Panc1 (cell line): ENCODE data around the gene NCS1.

Experiments used
- POLR2AphosphoS5 ChIP-seq: IDR thresholded peaks from 2 replicates; pipeline ENCODE4 v1.6.1; 2012; ENCODE audit warnings: mild to moderate bottlenecking, low read depth, low read length, moderate library complexity
- TF ChIP-seq, protein P1 (sequence below): fragments of 450-650 bp; IDR thresholded peaks from 2 replicates; pipeline ENCODE4 v1.5.1; 2017; ENCODE audit warnings: mild to moderate bottlenecking

- TF ChIP-seq, protein P1, sequence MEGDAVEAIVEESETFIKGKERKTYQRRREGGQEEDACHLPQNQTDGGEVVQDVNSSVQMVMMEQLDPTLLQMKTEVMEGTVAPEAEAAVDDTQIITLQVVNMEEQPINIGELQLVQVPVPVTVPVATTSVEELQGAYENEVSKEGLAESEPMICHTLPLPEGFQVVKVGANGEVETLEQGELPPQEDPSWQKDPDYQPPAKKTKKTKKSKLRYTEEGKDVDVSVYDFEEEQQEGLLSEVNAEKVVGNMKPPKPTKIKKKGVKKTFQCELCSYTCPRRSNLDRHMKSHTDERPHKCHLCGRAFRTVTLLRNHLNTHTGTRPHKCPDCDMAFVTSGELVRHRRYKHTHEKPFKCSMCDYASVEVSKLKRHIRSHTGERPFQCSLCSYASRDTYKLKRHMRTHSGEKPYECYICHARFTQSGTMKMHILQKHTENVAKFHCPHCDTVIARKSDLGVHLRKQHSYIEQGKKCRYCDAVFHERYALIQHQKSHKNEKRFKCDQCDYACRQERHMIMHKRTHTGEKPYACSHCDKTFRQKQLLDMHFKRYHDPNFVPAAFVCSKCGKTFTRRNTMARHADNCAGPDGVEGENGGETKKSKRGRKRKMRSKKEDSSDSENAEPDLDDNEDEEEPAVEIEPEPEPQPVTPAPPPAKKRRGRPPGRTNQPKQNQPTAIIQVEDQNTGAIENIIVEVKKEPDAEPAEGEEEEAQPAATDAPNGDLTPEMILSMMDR = no peak
- TF ChIP-seq POLR2AphosphoS5 = no peak
These were observed 44.0 kb upstream of the NCS1 start for GRCh38 chr9:130128251-130128650.
